Measurements from ENCODE around the gene DPM2.

DPM2 gene

DNA sequence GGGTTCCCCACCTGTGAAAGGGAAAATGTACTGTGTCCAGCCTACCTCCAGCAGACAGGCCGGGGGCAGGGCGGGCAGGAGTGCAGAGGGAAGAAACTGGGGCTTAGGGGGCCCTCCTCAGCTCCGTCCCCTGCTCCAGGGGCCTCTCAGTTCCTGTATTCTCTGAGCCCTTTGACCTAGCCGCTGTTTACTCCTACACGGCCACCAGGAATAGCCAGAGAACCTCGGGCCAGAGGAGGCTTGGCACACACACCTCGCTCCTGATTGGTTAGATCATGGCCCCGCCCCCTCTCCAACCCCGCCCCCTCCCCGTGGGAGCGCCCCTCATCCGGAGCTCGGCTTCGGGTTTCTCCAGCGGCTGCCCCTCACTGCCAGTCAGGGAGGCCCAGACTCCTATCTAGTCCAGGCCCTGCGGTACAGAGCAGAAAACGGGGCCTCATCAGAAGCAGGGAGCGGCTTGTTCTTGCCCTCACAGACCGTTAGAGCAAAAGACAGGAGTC is 40.4 kb downstream of the DPM2 start:
- H3K4me3 ChIP-seq (ENCODE audit: low read depth, low read length) = peak overlapping the region; percentile 8; the same call in 1 of the 2 replicates
- TF ChIP-seq, protein P1, sequence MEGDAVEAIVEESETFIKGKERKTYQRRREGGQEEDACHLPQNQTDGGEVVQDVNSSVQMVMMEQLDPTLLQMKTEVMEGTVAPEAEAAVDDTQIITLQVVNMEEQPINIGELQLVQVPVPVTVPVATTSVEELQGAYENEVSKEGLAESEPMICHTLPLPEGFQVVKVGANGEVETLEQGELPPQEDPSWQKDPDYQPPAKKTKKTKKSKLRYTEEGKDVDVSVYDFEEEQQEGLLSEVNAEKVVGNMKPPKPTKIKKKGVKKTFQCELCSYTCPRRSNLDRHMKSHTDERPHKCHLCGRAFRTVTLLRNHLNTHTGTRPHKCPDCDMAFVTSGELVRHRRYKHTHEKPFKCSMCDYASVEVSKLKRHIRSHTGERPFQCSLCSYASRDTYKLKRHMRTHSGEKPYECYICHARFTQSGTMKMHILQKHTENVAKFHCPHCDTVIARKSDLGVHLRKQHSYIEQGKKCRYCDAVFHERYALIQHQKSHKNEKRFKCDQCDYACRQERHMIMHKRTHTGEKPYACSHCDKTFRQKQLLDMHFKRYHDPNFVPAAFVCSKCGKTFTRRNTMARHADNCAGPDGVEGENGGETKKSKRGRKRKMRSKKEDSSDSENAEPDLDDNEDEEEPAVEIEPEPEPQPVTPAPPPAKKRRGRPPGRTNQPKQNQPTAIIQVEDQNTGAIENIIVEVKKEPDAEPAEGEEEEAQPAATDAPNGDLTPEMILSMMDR (IDR thresholded peaks at IDR 0.05; ENCODE audit: low read depth, low read length) = no peak

- TF ChIP-seq, protein P1 (IDR thresholded peaks at IDR 0.05; ENCODE audit: low read depth, low read length) = no peak
- peak overlapping the region; percentile 8; the same call in 1 of the 2 replicates for H3K4me3 ChIP-seq (ENCODE audit: low read depth, low read length)
These were observed 41.1 kb downstream of the DPM2 start for GRCh38 chr9:127896395-127897192.

DNA sequence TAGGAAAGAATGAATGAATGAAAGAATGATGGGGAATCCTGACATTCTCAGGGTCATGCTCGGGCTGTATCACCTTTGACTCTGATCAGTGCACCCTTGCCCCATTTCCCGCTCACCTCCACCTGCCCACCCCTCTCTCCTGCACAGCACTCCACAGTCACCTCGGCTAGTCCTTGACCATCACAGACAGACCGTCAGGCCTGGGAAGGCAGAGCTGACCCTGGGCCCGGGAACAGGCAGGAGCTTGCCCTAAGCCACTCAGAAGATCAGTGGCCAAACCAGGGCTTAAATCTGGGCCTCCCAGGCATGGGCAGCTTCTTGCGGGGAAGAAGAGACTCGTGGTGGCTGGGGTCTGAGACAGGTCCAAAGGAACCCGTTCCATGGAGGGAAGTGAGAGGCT is 41.8 kb downstream of the DPM2 start:
- TF ChIP-seq, protein P1 (IDR thresholded peaks at IDR 0.05; ENCODE audit: low read depth, low read length) = no peak
- H3K4me3 ChIP-seq (ENCODE audit: low read depth, low read length) = no peak overlapping the region

- H3K4me3 ChIP-seq (ENCODE audit: low read depth, low read length) = no peak overlapping the region
These were observed 44.3 kb downstream of the DPM2 start for GRCh38 chr9:127893392-127893791.

DNA sequence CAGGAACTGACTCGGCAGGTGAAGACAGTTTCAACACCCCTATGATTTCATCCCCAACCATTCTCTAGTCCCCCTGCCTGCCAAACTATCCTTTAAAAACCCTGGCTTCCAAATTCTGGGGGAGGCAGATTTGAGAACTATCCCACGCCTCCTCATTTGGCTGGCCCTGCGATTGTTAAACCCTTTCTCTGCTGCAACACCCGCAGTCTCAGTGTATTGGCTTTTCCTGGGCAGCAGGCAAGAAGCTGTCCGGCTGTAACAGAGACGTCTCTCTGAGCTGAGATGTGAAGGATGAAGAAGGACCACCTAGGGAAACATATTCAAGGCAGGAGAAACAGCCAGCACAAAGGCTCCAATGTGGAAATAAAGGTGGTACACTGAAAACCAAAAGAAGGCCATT is 44.8 kb downstream of the DPM2 start:
- TF ChIP-seq, protein P1 (IDR thresholded peaks at IDR 0.05; ENCODE audit: low read depth, low read length) = no peak
- no peak overlapping the region for H3K4me3 ChIP-seq (ENCODE audit: low read depth, low read length)

More at GRCh38 chr9:127893392-127893791, 44.3 kb downstream of the DPM2 start:
- TF ChIP-seq, protein P1 (IDR thresholded peaks at IDR 0.05; ENCODE audit: low read depth, low read length) = no peak

GRCh38 chr9:127890053-127890452 is 47.6 kb downstream of the DPM2 start:
- TF ChIP-seq, protein P1 (IDR thresholded peaks at IDR 0.05; ENCODE audit: low read depth, low read length) = no peak
- no peak overlapping the region for H3K4me3 ChIP-seq (ENCODE audit: low read depth, low read length)

- no peak overlapping the region for H3K4me3 ChIP-seq (ENCODE audit: low read depth, low read length)
- TF ChIP-seq, protein P1 (IDR thresholded peaks at IDR 0.05; ENCODE audit: low read depth, low read length) = 0 out of 2 replicates have a peak, but pooled peaks have one; percentile 11
These were observed 49.9 kb downstream of the DPM2 start for GRCh38 chr9:127887792-127888191.
